GM12892 (cell line): Measurements from ENCODE around the gene TAB3.

Source experiments
- POLR2A ChIP-seq: IDR thresholded peaks from 2 replicates; pipeline ENCODE4 v1.6.1; 2011; ENCODE audit warnings: low read depth, low read length, control low read depth
- TAF1 ChIP-seq: IDR thresholded peaks from 2 replicates; pipeline ENCODE4 v1.6.1; 2011; ENCODE audit warnings: low read depth, mild to moderate bottlenecking, control low read depth, low read length, borderline replicate concordance

DNA sequence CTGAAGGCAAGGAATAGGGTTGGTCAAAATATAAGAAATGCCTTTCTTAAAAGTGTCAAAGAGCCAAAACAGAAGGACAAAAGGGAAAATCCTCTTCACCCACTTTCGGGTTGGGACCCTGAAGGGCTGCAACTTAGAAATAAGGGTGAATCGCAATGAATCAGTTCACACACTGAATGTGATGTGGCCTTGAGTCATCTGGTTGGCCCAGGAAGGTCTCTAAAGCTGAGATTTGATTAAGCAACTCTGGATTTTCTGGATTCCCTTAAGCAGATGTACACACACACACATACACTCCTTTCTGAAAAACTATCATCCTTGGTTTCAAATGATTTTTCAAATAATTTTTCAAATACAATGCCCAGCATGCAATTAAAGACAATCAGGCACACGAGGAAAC lies 13.1 kb downstream of the TAB3 start:
- TF ChIP-seq POLR2A, result no peak
- no peak for TF ChIP-seq TAF1
